Gastrocnemius medialis (tissue), 4 donors: ENCODE data around the gene PPP1R16B. TPM values are rescaled to one million over a fixed set of nuclear protein-coding genes. Genes with fewer than 3 reads are reported as not detected.

Experiments
- ATAC-seq, 2 donors: fragments of 150-250 bp; one replicate each; pipeline ENCODE4 v1.9.1; 2016
- DNase-seq, 2 donors: peaks; one replicate each; pipeline ENCODE4 v3.0.0-alpha.2; 2019
- H3K27ac ChIP-seq, 4 donors: fragments of 200-600 bp; sonication (generic); 1 replicate in 1 of 4; 2 replicates in 3 of 4; pipeline ENCODE4 v1.5.1; 2016 to 2018; ENCODE audit warnings: mild to moderate bottlenecking in 2 of 4, moderate library complexity in 1 of 4
- H3K27me3 ChIP-seq, 3 donors: fragments of 200-600 bp; sonication (generic) in 2 of 3; 1 replicate in 1 of 3; 2 replicates in 2 of 3; pipeline versions ENCODE4 v1.5.1 to v1.6.0; 2016 to 2019; ENCODE audit warnings: mild to moderate bottlenecking in 1 of 3, moderate library complexity in 1 of 3
- H3K36me3 ChIP-seq, 2 donors: fragments of 200-600 bp; sonication (generic) in 1 of 2; one replicate each; pipeline ENCODE4 v1.5.1; 2017 to 2018
- H3K4me1 ChIP-seq, 2 donors: fragments of 200-600 bp; sonication (generic) in 1 of 2; one replicate each; pipeline ENCODE4 v1.5.1; 2016 to 2017; ENCODE audit warnings: mild to moderate bottlenecking in 2 of 2
- H3K4me3 ChIP-seq, 4 donors: fragments of 200-600 bp; sonication (generic) in 3 of 4; 1 replicate in 1 of 4; 2 replicates in 3 of 4; pipeline ENCODE4 v1.5.1; 2016 to 2019; ENCODE audit warnings: mild to moderate bottlenecking in 2 of 4
- H3K9me3 ChIP-seq, 3 donors: fragments of 200-600 bp; sonication (generic) in 2 of 3; 1 replicate in 1 of 3; 2 replicates in 2 of 3; pipeline ENCODE4 v1.5.1; 2016 to 2019
- POLR2A ChIP-seq, 2 donors: fragments of 450-650 bp; IDR thresholded peaks; one replicate each; pipeline ENCODE4 v1.6.1; 2017; ENCODE audit warnings: antibody characterized with exemption in 2 of 2, mild to moderate bottlenecking in 2 of 2, moderate library complexity in 2 of 2
- in situ Hi-C, 4 donors: fragments of 200-750 bp; cut with MboI; loops; one replicate each; pipeline versions ENCODE4 v1.15.0 to v1.8.0; 2017; ENCODE audit warnings: low sequenced_read_pairs in 4 of 4
- intact Hi-C: fragments of 100-400 bp; cut with DNase I; formaldehyde crosslinking; loops from one replicate; pipeline ENCODE4 v1.15.1; 2023; ENCODE audit warnings: low total_unique reads
- total RNA-seq, 4 donors: library from RNA; depleted of rRNA; stranded (reverse); fragments of >200 nt; gene quantifications; one replicate each; pipeline versions ENCODE4 v1.1.0 to v1.2.3, GENCODE V29; 2016
- TF ChIP-seq, protein P1 (sequence below), 5 experiments: fragments of 450-650 bp in 3 of 5; fragments of 200-600 bp in 2 of 5; sonication (generic) in 2 of 5; IDR thresholded peaks in 4 of 5; conservative IDR thresholded peaks in 1 of 5; 1 replicate in 4 of 5; 2 replicates in 1 of 5; pipeline ENCODE4 v1.5.1; 2016 to 2019; ENCODE audit warnings: antibody characterized with exemption in 5 of 5, mild to moderate bottlenecking in 3 of 5, moderate library complexity in 3 of 5

The PPP1R16B gene
- total RNA-seq, 4 donors from 2014 or later, result 0.16 to 2.4 (median 0.59) TPM

GRCh38 chr20:38842026-38842425, 36.5 kb downstream of the PPP1R16B start:
- ATAC-seq (no peak), DNase-seq (no peak)
- Histone ChIP-seq H3K4me1 (no peaks in the 10 kb centered on the region), H3K9me3 (no peaks in the 10 kb centered on the region), H3K27ac (no peak overlapping the region), H3K4me3 (no peak overlapping the region), H3K36me3 (no peaks in the 10 kb centered on the region), H3K27me3 (no peaks in the 10 kb centered on the region)
- TF ChIP-seq POLR2A (IDR thresholded peaks at IDR 0.05), result no peak
- TF ChIP-seq, protein P1, sequence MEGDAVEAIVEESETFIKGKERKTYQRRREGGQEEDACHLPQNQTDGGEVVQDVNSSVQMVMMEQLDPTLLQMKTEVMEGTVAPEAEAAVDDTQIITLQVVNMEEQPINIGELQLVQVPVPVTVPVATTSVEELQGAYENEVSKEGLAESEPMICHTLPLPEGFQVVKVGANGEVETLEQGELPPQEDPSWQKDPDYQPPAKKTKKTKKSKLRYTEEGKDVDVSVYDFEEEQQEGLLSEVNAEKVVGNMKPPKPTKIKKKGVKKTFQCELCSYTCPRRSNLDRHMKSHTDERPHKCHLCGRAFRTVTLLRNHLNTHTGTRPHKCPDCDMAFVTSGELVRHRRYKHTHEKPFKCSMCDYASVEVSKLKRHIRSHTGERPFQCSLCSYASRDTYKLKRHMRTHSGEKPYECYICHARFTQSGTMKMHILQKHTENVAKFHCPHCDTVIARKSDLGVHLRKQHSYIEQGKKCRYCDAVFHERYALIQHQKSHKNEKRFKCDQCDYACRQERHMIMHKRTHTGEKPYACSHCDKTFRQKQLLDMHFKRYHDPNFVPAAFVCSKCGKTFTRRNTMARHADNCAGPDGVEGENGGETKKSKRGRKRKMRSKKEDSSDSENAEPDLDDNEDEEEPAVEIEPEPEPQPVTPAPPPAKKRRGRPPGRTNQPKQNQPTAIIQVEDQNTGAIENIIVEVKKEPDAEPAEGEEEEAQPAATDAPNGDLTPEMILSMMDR (IDR thresholded peaks at IDR 0.05 in 4 of 5, conservative IDR thresholded peaks at IDR 0.05 in 1 of 5), result no peak
- in situ Hi-C loops, result no loop called here
- intact Hi-C loops, result no loop called here

GRCh38 chr20:38842558-38842981, 37.1 kb downstream of the PPP1R16B start:
- TF ChIP-seq, protein P1 (IDR thresholded peaks at IDR 0.05 in 4 of 5, conservative IDR thresholded peaks at IDR 0.05 in 1 of 5), result no peak
- no peak for TF ChIP-seq POLR2A (IDR thresholded peaks at IDR 0.05)
- intact Hi-C loops (no loop called here), in situ Hi-C loops (no loop called here)
- ATAC-seq, result no peak
- no peaks in the 10 kb centered on the region for H3K4me1 ChIP-seq
- no peak overlapping the region for H3K27ac ChIP-seq
- H3K4me3 ChIP-seq, result no peak overlapping the region
- H3K36me3 ChIP-seq, result no peaks in the 10 kb centered on the region
- DNase-seq, result no peak
- no peaks in the 10 kb centered on the region for H3K27me3 ChIP-seq
- no peaks in the 10 kb centered on the region for H3K9me3 ChIP-seq

- H3K27me3 ChIP-seq, result no peaks in the 10 kb centered on the region
- no peaks in the 10 kb centered on the region for H3K36me3 ChIP-seq
- ATAC-seq (no peak), DNase-seq (no peak)
- TF ChIP-seq POLR2A (IDR thresholded peaks at IDR 0.05), result no peak
- TF ChIP-seq, protein P1 (IDR thresholded peaks at IDR 0.05 in 4 of 5, conservative IDR thresholded peaks at IDR 0.05 in 1 of 5), result no peak
- H3K4me3 ChIP-seq, result no peak overlapping the region
- H3K4me1 ChIP-seq, result no peaks in the 10 kb centered on the region
- in situ Hi-C loops, result no loop called here
- no peak overlapping the region for H3K27ac ChIP-seq
- no peaks in the 10 kb centered on the region for H3K9me3 ChIP-seq
- intact Hi-C loops, result no loop called here
Measured at GRCh38 chr20:38843346-38843745, 37.8 kb downstream of the PPP1R16B start.

DNA sequence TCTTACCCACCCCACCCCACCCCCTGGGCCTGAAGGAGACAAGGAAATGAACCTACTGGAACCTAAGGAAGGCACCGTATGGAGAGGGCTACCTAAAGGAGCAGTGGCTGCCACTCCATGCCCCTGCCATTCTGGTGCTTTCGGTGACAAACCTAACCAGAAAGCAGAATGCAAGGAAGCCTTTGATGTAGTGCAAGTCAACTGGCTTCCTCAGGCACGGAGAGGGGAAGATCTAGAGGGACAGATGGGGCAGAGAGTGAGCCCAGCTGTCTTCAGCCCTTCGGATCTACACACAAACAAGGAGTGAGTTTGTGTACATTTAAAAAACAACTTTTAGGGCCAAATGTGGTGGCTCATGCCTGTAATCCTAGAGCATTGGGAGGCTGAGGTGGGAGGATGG, 39.5 kb downstream of the PPP1R16B start:
- Histone ChIP-seq H3K4me3 (no peak overlapping the region), H3K36me3 (no peaks in the 10 kb centered on the region), H3K9me3 (no peaks in the 10 kb centered on the region), H3K27me3 (no peaks in the 10 kb centered on the region), H3K27ac (no peak overlapping the region), H3K4me1 (no peaks in the 10 kb centered on the region)
- in situ Hi-C loops (no loop called here), intact Hi-C loops (no loop called here)
- no peak for ATAC-seq
- no peak for DNase-seq
- TF ChIP-seq POLR2A (IDR thresholded peaks at IDR 0.05), result no peak
- TF ChIP-seq, protein P1 (IDR thresholded peaks at IDR 0.05 in 4 of 5, conservative IDR thresholded peaks at IDR 0.05 in 1 of 5), result no peak

DNA sequence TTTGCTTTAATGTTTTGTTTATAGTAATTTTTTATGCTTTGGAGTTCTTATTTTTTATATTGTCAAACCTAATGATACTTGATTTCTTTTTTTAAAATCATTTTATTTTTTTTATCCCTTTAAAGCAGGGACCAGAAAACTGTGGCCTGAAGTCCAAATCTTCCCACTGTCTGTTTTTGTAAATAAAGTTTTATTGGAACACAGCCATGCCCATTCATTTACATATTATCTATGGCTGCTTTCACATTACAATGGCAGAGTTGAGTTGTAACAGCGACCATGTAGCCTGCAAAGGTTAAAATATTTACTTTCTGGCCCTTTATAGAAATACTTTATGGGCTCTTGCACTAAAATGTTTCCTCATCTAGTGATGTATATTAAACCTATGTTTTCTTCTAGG, 42.3 kb downstream of the PPP1R16B start:
- in situ Hi-C loops, result no loop called here
- Histone ChIP-seq H3K4me3 (no peak overlapping the region), H3K36me3 (no peaks in the 10 kb centered on the region), H3K27me3 (no peaks in the 10 kb centered on the region), H3K4me1 (no peaks in the 10 kb centered on the region), H3K27ac (no peak overlapping the region), H3K9me3 (no peaks in the 10 kb centered on the region)
- intact Hi-C loops, result no loop called here
- DNase-seq (no peak), ATAC-seq (no peak)
- TF ChIP-seq POLR2A (IDR thresholded peaks at IDR 0.05), result no peak
- TF ChIP-seq, protein P1 (IDR thresholded peaks at IDR 0.05 in 4 of 5, conservative IDR thresholded peaks at IDR 0.05 in 1 of 5), result no peak
